Adrenal gland (tissue), 5 donors: ENCODE data around the gene ACAP3.

ENCODE experiments used
- CTCF ChIP-seq, 6 experiments: fragments of 450-650 bp in 4 of 6; fragments of 200-600 bp in 2 of 6; sonication (generic) in 1 of 6; IDR thresholded peaks; 1 replicate in 5 of 6; 2 replicates in 1 of 6; pipeline versions ENCODE4 v1.5.1 to v1.8.0; 2016 to 2021; ENCODE audit warnings: antibody characterized with exemption in 6 of 6, mild to moderate bottlenecking in 2 of 6, moderate library complexity in 1 of 6
- POLR2A ChIP-seq, 2 donors: fragments of 450-650 bp; IDR thresholded peaks; one replicate each; pipeline ENCODE4 v1.6.1; 2017; ENCODE audit warnings: antibody characterized with exemption in 2 of 2, mild to moderate bottlenecking in 2 of 2, moderate library complexity in 1 of 2
- donor health status: DM: no; HTN: no; CAD: no.

GRCh38 chr1:1340185-1340584, 32.5 kb upstream of the ACAP3 start:
- TF ChIP-seq POLR2A (IDR thresholded peaks at IDR 0.05), result no peak
- TF ChIP-seq CTCF (IDR thresholded peaks at IDR 0.05), result no peak
